GM18861 (cell line): ENCODE measurements around the gene SWI5.
A peak's percentile ranks its signal among the peaks of the same experiment; 100 is the strongest.

Experiments
- ATAC-seq: cut with Tn5 transposase; IDR thresholded peaks from one replicate; pipeline ENCODE4 v1.9.1; 2021; ENCODE audit not compliant: unreplicated experiment

SWI5 gene

GRCh38 chr9:128251732-128252100 is 24.4 kb upstream of the SWI5 start:
- ATAC-seq: no peak

GRCh38 chr9:128252317-128253139 is 23.5 kb upstream of the SWI5 start:
- no peak for ATAC-seq

DNA sequence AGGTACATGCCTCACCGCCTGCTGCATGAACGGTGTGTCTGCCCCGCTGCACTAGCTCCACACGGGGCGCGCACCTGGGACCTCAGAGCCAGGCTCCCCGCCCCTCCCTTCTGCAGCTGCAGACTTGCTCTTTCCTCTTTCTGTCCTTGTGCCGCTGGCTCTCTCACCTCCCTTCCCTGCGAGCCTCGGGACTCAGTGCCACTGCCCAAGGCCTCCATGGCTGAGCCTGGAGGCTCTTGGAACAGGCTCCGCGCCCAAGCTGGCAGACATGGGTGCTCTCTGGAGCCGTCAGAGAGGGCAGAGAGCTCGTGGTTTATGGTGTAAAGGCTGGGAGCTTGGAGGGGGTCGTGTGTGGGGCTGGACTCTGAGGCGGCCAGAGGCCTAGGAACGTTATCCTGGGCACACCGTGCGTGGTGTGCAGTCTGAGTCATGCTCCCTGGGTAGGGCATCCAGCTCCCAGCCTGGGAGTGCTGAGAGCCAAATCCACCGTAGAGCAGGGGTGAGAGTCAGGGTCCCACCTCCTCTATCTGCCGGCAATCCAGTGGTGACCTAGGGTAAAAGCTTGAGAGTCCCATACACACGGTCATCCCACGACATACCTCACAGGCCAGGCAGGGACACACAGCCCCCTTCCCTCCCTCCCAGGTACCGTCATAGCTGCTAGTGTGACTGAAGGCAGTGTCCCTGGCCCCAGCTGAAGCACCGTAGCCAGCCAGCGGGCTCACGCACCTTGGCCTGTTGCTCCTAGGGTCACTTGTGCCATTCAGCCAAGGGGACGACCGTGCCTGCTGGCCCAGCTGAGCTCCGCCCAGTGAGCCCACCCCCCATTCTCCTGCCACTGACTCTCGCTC is 22.7 kb upstream of the SWI5 start:
- ATAC-seq: no peak

GRCh38 chr9:128253991-128254346 is 22.1 kb upstream of the SWI5 start:
- no peak for ATAC-seq

GRCh38 chr9:128254362-128254761 is 21.7 kb upstream of the SWI5 start:
- ATAC-seq: no peak

DNA sequence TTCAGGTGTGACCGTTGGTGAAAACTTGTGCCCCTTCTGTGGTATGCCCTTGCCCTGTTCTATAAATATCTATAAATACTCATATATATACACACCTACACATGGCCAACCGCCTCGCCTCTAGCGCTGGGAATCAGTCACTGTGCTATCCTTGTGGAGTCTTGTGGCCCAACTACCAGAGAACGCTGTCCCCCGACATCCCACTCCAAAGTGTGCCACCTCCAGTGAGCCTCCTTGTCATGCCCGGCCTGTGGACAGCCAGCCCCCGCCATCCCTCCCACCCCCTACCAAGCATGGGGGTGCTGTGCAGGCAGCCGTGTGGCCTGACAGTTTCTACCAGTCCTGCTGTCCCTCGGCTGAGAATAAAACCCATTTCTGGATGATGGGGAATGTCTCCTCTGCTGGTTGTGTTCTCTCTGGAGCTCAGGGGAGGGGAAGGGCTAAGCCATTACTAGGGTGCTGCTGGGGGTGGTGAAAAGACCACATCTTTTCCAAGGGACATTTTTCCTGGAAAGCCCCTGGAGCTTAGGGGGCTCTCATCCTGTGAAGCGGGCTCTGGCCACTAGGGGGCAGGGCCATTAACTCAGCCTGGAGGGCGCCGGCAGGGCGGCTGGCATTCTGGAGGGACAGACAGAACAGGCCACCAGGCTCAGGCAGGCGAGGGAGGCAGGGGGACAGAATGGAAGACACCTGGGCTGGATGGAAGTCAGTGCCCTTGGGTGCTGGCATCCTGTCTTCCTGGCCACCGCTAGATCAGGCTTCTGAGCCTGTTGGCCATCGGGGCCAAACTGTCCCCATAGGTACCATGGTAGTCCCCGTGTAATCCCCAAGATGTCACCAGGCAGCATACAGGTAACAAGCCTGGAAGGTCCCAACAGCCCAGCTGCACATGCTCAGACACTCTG is 21.0 kb upstream of the SWI5 start:
- no peak for ATAC-seq

GRCh38 chr9:128257086-128257825 is 18.8 kb upstream of the SWI5 start:
- no peak for ATAC-seq

DNA sequence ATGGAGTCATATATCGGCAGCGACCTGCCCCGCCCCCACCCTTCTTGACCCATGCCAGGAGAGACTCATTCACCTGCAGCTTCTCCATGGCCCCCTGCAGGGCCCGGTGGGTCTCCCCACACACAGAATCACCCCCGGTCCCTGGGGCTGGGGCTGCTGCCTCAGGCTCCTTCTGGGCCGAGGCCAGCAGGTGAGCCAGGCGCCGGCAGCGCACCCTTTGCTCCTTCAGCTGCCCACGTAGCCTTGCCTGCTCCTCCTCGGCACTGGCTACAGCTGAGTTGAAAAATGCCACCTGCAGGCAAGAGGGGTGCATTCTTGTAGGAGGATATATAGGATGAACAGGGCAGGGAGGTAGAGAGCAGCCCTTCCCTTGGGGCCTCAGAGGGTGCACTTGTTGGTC is 18.2 kb upstream of the SWI5 start:
- ATAC-seq: no peak

- no peak for ATAC-seq
Measured at GRCh38 chr9:128258326-128258725, 17.8 kb upstream of the SWI5 start.

DNA sequence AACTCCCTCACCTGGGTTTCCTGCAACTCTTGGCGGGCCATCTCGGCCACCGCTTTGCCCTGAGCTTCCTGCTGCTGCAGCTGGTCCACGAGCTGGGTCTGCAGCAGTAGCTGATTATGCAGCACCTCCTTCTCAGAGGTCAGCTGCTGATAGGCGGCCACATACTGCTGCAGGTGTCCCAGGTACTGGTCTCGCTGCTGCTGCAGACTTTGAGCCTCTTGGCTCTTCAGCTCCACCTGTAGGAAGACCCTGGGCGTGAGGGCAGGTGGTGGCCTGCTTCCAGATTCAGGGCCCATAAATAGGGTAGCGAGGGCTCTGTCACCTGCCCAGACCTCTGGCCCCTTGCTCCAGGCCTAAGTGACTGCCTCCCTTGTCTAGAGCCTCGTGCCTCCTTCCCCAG is 16.9 kb upstream of the SWI5 start:
- ATAC-seq: no peak

- no peak for ATAC-seq
Measured at GRCh38 chr9:128260340-128260739, 15.7 kb upstream of the SWI5 start.

- no peak for ATAC-seq
Measured at GRCh38 chr9:128262687-128263086, 13.4 kb upstream of the SWI5 start.

- ATAC-seq: no peak
Measured at GRCh38 chr9:128265348-128265847, 10.7 kb upstream of the SWI5 start.

DNA sequence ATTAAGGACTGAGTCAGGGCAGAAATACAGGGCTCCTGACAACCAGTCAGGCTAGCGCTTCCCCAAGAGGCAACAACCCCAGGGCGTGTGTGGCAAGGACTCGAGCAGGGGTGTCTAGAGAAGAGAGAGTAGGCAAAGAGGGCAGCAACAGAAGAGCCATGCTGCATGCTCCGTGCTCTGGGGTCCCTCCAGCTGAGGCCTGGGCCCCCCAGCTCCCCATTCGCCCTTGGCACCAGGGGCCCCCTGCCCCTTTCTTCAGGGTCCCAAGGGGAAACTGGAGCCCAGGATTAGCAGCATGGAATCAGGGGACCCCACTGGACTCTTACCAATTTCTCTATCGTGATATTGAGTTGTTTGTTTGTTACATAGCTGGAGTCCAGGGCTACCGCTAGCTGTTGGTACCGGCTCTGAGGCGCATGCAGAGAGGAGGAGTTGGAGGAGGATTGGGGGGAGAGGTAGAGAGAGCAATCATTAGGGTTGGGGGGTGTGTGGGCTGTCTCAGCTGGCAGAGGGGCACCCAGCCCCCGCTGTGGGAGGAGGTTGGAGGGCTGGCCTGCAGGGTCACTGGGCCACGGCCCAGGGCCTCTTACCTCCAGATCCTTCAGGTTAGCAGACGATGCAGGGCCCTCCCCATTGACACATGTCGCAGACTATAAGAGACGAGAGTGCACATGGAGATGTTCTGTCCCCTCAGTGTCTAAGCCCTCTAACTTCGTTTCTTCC is 9.0 kb upstream of the SWI5 start:
- ATAC-seq: no peak

- no peak for ATAC-seq
Measured at GRCh38 chr9:128271112-128271511, 5.0 kb upstream of the SWI5 start.

DNA sequence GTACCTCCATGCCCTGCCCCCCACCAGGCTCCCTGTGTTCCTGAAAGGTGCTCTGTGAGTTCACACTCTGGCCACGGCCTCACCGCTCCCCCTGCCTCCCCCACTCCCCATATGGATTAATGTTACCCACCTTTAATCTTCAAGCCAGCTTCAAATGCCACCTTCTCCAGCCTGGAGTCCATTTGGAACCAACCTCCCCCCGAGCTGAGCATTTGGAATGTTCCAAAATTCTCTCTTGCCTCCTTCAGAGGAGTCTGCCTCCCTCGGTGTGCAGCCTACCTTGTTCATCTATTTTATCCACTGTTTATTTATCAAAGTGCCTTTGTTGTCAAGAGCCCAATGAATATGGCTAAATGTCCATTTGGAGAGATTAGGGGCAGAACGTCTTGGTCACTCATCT is 4.6 kb upstream of the SWI5 start:
- no peak for ATAC-seq

DNA sequence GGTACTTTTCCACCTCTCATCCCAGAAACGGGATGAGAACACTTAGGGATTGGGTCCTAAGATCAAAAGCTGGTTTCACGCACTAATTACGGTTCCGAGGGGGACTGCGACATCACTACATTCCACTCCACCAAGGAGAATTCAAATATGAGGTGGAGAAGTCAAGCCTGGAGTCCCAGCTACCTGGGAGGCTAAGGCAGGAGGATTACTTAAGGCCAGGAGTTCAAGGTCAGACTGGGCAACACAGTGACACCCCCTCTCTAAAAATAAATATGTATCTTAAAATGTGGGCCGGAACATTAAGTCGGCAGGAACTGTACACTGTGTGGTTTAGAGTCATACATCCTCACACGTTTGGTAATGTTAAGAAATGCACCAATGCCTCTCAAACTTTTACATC is 1.8 kb upstream of the SWI5 start:
- ATAC-seq: no peak

GRCh38 chr9:128275198-128276007 is 673 bp upstream of the SWI5 start, which contains the start of gene GOLGA2:
Gene GOLGA2 (minus strand): TSS chr9:128276007. CDS start chr9:128275976, 31 bp downstream.
- ATAC-seq: peak; percentile 13
